Nephron (organoid): ENCODE results near the gene NOD1.
"Not testable (repeated sequence)": the region's sequence is repeated elsewhere in the genome, so short reads cannot be mapped to it uniquely, and the experiment has no call there.

Experiments used
- H3K27ac Mint-ChIP-seq, 3 experiments: 2 replicates each; pipeline ENCODE4 v1.8.0; 2020; ENCODE audit warnings: mixed read lengths in 3 of 3, mild to moderate bottlenecking in 2 of 3, moderate library complexity in 1 of 3
- H3K27me3 Mint-ChIP-seq: 2 replicates; pipeline ENCODE4 v1.8.0; 2021; ENCODE audit warnings: low read depth, mild to moderate bottlenecking, moderate library complexity, mixed read lengths
- H3K36me3 Mint-ChIP-seq: 2 replicates; pipeline ENCODE4 v1.8.0; 2020; ENCODE audit warnings: low read depth, mixed read lengths
- H3K4me1 Mint-ChIP-seq: 2 replicates; pipeline ENCODE4 v1.8.0; 2020; ENCODE audit warnings: mixed read lengths
- H3K4me3 Mint-ChIP-seq, 3 experiments: 2 replicates each; pipeline ENCODE4 v1.8.0; 2020; ENCODE audit warnings: mild to moderate bottlenecking in 3 of 3, mixed read lengths in 3 of 3, moderate library complexity in 2 of 3
- H3K9me3 Mint-ChIP-seq: 2 replicates; pipeline ENCODE4 v1.8.0; 2020; ENCODE audit warnings: mixed read lengths
- CTCF ChIP-seq, 3 experiments: fragments of 200-600 bp; sonication (generic); IDR thresholded peaks; one replicate each; pipeline ENCODE4 v1.5.0; 2021; ENCODE audit warnings: antibody characterized with exemption in 3 of 3; ENCODE audit not compliant: unreplicated experiment in 3 of 3

The NOD1 gene

GRCh38 chr7:30421647-30422196 lies 56.9 kb downstream of the NOD1 start:
- peaks cover 19% of the 10 kb centered on the region for H3K36me3 Mint-ChIP-seq
- TF ChIP-seq CTCF (IDR thresholded peaks at IDR 0.05; ENCODE audit: unreplicated experiment in 3 of 3) = no peak
- H3K4me1 Mint-ChIP-seq = no peaks in the 10 kb centered on the region
- no peak overlapping the region for H3K4me3 Mint-ChIP-seq
- peaks cover 3% of the 10 kb centered on the region for H3K9me3 Mint-ChIP-seq
- H3K27ac Mint-ChIP-seq = no peak overlapping the region
- no peaks in the 10 kb centered on the region for H3K27me3 Mint-ChIP-seq

GRCh38 chr7:30420662-30421061 lies 57.9 kb downstream of the NOD1 start:
- Mint-ChIP-seq H3K4me3 (no peak overlapping the region), H3K27ac (no peak overlapping the region), H3K4me1 (no peaks in the 10 kb centered on the region)

GRCh38 chr7:30420080-30420479 lies 58.5 kb downstream of the NOD1 start:
- not testable (repeated sequence) for H3K36me3 Mint-ChIP-seq, H3K27me3 Mint-ChIP-seq, H3K4me3 Mint-ChIP-seq, H3K4me1 Mint-ChIP-seq, H3K9me3 Mint-ChIP-seq, H3K27ac Mint-ChIP-seq

More at GRCh38 chr7:30420662-30421061, 57.9 kb downstream of the NOD1 start:
- H3K36me3 Mint-ChIP-seq = peaks cover 8% of the 10 kb centered on the region
- H3K9me3 Mint-ChIP-seq = peaks cover 3% of the 10 kb centered on the region
- no peak for TF ChIP-seq CTCF (IDR thresholded peaks at IDR 0.05; ENCODE audit: unreplicated experiment in 3 of 3)
- H3K27me3 Mint-ChIP-seq = no peaks in the 10 kb centered on the region

- peaks cover 16% of the 10 kb centered on the region for H3K4me1 Mint-ChIP-seq
- H3K27me3 Mint-ChIP-seq = no peaks in the 10 kb centered on the region
Measured at GRCh38 chr7:30413864-30414263, 64.7 kb downstream of the NOD1 start.

GRCh38 chr7:30412782-30413504 lies 65.6 kb downstream of the NOD1 start:
- peak overlapping the region in 1 of 3 experiments; percentile 20 for H3K27ac Mint-ChIP-seq
- no peak overlapping the region for H3K4me3 Mint-ChIP-seq
- no peaks in the 10 kb centered on the region for H3K27me3 Mint-ChIP-seq
- H3K9me3 Mint-ChIP-seq = peaks cover 12% of the 10 kb centered on the region
- peaks cover 10% of the 10 kb centered on the region for H3K36me3 Mint-ChIP-seq
- peak; percentile 45 to 57 (median 51) for TF ChIP-seq CTCF (IDR thresholded peaks at IDR 0.05; ENCODE audit: unreplicated experiment in 3 of 3)
- peaks cover 16% of the 10 kb centered on the region for H3K4me1 Mint-ChIP-seq

More at GRCh38 chr7:30413864-30414263, 64.7 kb downstream of the NOD1 start:
- Mint-ChIP-seq H3K4me3 (no peak overlapping the region), H3K27ac (no peak overlapping the region), H3K9me3 (peaks cover 12% of the 10 kb centered on the region), H3K36me3 (peaks cover 10% of the 10 kb centered on the region)
- TF ChIP-seq CTCF (IDR thresholded peaks at IDR 0.05; ENCODE audit: unreplicated experiment in 3 of 3) = no peak

- Mint-ChIP-seq H3K36me3 (peaks cover 10% of the 10 kb centered on the region), H3K27me3 (no peaks in the 10 kb centered on the region), H3K4me3 (no peak overlapping the region), H3K9me3 (peaks cover 12% of the 10 kb centered on the region), H3K27ac (peak overlapping the region in 1 of 3 experiments; percentile 14), H3K4me1 (peaks cover 20% of the 10 kb centered on the region)
- TF ChIP-seq CTCF (IDR thresholded peaks at IDR 0.05; ENCODE audit: unreplicated experiment in 3 of 3) = no peak
Measured at GRCh38 chr7:30411897-30412296, 66.7 kb downstream of the NOD1 start.
